HG03196 (cell line): ENCODE measurements around the gene PLPPR5.
"Not testable (repeated sequence)": the region's sequence is repeated elsewhere in the genome, so short reads cannot be mapped to it uniquely, and the experiment has no call there.

Source experiments
- ATAC-seq: cut with Tn5 transposase; IDR thresholded peaks from one replicate; pipeline ENCODE4 v1.9.1; 2021; ENCODE audit not compliant: unreplicated experiment

The PLPPR5 gene

DNA sequence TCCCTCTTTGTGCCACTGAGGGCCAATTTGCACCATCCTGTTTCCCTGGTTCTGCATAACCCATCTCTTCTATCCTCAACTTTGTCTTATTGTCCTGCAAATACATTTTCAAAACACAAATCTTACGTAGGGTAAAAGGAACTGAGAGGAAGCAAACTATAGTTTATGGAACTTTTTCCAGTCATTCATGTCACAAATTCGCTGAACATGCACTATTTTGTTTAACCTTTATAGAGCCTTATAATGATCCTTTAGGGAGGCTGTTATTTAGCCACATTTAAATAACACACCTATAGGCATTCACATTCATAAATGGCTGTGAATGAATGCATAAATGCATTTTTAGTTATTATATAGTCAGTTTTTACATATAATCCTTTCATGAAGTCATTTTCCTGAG is 85.0 kb downstream of the PLPPR5 start:
- ATAC-seq, result no peak

DNA sequence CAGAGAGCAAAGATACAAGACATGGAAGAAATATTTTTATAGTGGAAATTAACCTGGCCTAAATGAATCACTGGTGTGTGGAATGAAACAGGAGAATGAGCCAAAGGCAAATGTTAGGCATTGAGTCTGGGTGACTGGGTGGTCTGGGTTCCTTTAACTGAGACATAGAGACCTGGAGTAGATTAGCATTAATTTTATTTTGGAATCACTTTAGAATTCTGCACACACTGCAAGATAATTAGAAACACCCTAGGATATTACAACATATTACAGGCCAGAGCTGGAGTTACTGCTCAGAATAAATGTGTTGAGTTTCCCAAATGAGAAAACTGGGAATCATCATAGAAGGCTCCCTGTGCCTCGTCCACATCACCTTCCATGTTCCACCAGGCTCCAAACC is 85.5 kb downstream of the PLPPR5 start:
- no peak for ATAC-seq

DNA sequence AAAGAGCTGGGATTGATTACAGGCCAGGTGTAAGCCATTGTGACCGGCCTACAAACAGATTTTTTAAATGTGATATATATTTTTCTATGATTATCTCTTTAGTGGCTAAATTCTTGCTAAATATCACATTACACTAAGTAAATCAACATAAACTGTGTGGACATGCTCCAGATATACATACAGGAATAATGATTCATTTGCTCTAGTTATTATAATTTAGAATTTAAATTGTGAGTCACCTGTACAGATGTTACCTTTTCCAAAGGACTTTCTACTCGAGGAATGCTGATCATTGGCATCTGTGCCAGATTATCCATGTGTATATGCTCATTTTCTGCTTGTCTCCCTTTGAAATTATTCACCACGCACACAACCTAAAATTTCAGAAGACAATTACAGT is 90.1 kb downstream of the PLPPR5 start:
- no peak for ATAC-seq

DNA sequence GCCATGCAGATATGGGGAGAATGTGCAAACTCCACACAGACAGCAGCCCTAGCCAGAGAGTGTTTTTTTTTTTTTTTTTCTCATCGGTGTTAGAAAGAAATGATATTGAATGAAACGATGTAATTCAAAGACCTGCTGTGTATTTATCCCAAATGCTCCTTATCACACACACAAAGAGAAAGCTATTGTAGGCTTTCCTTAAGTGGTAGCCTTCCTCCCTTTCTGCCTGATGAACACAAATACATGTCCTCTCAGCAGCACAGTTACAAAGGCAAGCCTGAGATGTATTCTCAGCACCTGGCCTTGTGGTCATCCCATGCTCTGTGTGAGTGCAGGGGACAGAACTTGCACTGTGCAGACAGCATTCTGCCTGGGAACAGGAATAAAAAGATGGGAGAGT is 93.8 kb downstream of the PLPPR5 start:
- no peak for ATAC-seq

DNA sequence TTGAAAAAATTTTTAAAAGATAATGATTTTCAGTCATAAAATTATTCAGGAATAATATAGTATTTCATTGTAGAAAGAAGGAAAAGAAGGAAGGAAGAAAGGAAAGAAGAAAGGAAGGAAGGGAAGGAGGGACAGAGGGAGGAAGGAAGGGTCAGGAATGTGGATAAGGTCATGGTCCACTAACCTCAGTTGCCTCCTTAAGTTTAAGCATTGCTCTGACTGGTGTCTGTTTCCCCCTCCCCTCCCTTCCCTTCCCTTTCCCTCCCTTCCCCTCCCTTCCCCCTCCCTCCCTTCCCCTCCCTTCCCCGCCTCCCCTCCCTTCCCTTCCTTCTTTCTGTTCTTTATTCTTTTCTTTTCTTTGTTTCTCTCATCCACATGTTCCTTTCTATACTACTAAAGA is 95.7 kb downstream of the PLPPR5 start:
- no peak for ATAC-seq

DNA sequence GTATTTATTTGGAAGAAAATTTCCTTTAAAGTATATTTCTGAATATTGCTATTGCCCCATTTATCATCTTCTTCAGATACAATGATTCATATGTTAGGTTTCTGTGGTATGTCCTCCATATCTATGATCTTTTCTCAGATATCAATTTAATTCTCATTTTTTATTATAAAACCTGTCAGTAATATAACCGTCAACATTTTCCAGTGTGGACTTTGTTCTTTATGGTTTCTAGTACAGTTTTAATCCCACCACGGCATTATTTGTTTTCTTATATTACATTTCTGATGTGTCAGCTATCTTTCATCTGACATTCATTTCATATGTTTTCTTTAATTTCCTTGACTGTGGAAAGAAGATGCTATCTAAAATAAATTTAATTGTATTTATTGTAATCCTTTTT is 97.9 kb downstream of the PLPPR5 start:
- no peak for ATAC-seq

DNA sequence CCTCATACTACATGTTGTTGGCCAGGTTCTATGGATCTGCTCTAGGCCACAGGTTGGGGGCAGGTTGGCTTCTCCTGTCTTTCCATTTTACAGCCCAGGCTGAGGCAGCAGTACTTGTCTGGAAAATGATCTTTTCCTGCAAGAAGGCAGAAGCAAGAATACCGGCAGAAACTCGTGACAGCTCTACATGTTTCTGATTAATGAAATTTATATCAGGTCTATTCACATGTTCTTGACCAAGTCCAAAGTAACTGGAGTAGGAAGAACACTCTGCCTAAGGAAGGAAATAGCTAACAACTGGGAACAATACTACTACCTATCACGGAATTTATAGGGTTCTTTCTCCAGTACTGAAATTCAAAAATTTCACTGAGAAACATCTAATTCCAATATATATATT is 98.3 kb downstream of the PLPPR5 start:
- no peak for ATAC-seq

DNA sequence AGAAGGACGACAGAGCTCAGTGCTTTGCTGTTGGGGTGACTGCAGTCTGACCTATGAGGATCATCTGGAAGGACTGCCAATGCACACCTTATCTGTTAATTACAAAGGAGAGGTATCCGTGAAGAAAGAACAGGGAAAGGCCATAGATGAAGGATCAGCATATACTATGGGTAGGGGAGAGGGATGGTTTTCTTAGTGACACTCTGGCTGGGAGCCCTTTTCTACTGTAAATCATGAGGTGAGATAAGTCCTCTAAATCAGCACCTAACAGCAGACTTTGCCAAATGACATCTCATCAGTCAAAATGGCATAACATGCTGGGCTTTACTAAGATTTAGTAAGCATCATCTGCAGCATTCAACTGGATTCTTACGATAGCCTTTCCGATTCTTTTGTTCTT is 100.0 kb downstream of the PLPPR5 start:
- no peak for ATAC-seq

DNA sequence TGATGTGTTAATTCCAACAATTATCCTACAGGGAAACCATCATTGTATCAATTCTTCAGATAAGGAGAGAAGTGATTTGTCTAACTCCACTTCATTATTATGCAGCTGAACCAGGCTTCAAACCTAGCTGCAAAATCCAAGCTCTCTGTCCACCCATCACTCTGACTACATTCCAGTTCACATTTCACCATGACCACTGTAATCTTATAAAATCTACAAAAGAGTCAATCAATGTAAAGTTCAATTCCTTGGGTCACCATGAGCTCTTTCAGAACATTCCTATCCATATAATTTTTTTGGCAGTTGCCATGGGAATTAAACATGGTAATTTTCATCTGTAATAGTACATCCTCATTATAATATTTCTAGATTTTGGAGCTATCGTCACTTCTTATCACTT is 100.9 kb downstream of the PLPPR5 start:
- ATAC-seq, result no peak

DNA sequence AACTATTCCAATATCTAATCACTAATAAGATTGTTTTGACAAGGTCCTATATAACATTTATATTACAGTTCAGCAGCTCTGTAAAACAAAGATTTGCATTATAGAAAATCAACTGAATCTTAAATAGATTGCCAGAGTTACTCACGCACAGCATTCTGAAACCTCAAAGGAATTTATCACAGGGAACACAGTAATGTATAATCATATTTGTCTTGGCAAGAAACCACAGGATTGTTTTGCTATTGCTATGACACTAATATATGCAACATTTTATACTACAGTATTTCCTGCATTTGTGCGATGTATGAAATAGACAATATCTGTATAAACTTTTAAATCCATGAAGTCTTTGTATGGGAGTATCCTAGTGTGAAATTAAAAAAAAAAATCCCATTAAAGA is 101.4 kb downstream of the PLPPR5 start:
- ATAC-seq, result no peak

DNA sequence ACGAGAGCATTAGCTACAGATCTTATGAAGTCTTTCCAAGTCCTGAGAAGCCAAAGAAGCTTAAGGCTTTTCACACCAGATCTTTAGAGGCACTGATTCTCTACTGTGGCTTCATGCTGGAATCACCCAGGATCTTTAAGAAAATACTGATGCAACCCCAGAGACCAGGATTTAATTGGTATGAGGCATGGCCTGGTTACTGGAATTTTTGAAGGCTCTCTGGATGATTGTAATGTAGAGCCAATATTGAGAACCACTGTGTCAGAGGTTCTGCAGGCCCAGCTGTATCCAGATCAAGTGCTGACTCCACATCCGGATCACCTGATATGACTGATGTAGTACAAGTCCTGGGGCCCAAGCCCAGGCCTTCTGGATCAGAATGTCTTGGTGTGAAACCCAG is 105.7 kb downstream of the PLPPR5 start:
- no peak for ATAC-seq

DNA sequence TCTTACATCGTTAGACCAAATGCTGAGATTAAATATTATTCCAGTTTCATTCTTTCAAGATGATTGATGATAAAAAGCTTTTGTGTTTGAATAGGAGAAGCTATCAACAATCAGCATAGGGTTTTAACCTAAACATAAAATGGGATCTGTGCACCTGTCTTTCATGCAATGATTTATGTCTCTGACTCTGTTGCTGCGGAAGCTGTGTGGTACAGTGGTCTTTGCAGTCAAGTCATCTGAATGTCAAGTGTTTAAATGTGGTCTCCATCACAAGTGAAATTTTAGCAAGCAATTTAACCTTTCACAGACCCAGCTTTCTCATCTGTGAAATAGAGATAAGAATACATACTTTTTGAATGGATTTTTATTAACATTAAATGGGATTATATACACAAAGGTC is 107.2 kb downstream of the PLPPR5 start:
- no peak for ATAC-seq

DNA sequence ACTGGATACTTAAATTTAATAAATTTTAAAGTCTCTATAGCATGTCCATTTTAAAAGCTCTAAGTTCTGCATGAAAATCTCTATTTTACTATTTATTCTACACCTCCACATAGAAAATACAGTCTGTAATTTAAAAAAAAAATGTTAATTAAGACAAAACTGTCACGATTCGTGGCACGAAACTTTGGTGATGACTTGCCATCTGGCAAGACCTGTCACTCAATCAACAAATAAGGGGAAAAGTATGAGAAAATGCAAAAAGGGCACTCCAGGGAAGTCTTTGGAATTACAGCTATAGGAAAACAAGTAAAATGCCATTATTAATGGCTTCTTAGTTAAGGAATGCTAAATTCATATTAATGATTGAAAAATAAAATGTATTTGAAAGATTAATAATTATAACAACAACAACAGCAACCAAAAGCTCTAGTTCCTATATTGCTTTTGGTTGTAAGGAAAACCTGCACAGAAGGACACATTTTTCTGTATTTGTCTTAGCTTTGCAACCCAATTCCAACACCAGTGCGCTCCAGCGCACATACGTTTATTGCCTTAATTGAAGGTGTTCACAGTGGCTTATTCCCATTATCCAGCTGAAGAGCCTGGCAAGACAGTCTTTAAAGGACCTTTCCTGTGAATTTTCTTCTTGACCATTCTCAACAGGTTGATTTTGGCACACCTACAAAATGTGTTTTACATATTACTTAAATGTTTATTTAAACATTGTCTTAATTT is 107.8 kb downstream of the PLPPR5 start:
- no peak for ATAC-seq

DNA sequence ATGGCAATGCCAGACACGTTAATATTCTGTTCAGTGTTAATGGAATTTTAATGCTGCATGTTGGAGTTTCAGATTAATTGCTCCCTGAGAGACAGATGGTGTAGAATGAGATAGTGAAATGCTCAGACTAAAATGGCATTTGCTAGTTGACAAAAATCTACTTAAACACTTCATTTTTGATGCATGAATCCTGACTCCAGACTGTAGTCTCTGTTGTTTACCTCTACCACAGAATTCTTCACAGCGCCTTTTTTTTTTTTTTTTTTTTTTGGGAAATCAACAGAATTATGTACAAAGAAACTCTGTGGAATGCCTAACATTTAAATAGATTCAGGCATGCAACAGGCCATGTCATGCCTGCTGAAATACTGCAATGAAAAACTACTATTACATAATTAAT is 111.3 kb downstream of the PLPPR5 start:
- no peak for ATAC-seq

DNA sequence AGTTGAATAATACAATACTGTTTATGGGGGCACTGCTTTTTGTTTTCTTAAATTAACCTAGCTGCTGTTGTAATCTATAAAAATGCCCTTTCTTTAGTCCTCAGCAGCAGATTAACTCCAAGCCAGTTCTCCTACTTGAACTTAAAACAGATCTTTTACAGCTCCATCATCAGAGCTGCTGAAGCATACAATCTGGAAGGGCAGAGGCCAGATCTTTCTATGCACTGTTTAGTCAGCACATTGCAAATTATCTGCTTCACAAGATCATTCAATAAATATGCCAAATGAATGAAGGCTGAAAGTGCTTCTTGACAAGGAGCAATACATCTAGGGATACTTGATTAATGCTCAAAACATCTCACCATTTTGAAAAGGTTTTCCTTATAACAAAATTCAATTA is 115.8 kb downstream of the PLPPR5 start:
- no peak for ATAC-seq

DNA sequence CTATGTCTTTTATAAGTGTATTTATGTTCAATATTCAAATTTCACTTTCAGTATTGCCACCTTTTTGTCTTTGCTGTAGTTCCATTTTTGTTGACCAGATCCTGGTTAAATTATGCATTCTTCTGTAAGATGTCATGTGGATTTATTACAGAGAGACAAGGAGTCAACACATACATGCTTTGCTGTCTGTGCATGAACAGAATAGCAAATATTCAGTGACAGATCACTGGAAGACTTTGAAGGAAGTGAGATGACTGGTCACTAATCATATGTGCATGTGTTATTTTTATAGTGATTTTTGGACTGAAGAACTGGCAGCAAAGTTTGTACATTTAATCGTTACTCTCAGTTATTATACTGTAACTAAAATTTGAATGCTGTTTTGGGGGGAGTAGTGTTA is 117.2 kb downstream of the PLPPR5 start:
- ATAC-seq, result no peak

DNA sequence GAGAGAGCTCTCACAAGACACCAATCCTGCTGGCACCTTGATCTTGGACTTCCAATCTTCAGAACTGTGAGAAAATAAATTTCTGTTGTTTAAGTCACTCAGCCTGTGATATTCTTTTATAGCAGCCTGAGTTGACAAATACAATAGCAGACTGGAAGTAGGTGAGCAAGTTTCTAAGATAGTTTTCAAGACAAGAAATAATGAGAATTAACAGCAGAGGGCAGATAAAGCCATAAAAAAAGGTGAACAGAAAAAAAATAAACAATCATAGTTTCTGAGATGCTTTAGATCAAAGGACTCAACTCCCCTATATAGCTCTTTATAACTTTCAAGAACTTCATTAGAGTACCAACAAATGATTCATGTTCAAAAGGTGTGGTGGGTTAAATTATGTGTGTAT is 119.8 kb downstream of the PLPPR5 start:
- no peak for ATAC-seq

DNA sequence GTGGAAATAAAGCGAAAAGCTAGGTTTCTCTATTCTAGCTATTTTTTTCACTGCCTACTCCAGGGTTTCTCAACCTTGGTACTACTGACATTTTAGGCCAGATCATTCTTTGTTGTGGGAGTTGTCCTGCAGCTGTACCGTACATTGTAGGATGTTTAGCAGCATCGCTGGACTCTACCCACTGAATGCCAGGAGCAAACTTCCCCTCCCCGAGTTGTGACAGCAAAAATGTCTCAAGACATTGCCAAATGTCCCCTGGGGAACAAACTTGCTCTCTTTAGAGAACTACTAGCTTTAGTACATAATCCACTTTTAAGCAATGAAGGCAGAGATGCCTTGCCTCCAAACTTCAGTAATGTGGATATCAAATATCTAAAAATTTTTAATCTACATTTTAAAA is 122.8 kb downstream of the PLPPR5 start:
- ATAC-seq, result no peak

DNA sequence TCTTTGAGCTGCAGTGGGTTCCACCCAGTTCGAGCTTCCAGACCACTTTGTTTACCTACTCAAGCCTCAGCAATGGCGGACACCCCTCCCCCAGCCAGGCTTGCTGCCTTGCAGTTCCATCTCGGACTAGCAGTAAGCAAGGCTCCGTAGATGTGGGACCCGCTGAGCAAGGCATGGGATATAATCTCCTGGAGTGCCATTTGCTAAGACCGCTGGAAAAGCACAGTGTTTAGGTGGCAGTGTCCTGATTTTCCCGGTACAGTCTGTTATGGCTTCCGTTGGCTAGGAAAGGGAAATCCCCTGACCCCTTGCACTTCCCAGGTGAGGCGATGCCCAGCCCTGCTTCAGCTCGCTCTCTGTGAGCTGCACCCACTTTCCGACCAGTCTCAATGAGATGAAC is 123.4 kb downstream of the PLPPR5 start:
- ATAC-seq, result not testable (repeated sequence)

DNA sequence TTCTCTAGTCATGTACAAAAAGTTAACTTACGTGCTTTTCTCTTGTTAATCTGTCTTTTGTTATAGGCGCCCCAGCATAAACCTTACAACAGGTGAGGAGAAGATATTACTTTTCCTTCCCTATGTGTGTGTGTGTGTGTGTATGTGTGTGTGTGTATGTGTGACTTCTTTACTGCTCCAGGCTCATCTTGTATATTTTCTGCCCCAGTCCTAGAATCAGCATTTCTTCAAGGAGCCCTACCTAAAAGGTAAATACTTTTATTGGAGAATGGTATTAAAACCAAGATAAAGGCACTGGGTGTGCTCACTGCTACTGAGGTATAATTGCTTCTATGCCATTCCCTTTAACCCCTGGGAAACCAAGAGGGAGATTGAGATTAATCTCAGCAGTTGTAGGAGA is 129.8 kb downstream of the PLPPR5 start:
- no peak for ATAC-seq

DNA sequence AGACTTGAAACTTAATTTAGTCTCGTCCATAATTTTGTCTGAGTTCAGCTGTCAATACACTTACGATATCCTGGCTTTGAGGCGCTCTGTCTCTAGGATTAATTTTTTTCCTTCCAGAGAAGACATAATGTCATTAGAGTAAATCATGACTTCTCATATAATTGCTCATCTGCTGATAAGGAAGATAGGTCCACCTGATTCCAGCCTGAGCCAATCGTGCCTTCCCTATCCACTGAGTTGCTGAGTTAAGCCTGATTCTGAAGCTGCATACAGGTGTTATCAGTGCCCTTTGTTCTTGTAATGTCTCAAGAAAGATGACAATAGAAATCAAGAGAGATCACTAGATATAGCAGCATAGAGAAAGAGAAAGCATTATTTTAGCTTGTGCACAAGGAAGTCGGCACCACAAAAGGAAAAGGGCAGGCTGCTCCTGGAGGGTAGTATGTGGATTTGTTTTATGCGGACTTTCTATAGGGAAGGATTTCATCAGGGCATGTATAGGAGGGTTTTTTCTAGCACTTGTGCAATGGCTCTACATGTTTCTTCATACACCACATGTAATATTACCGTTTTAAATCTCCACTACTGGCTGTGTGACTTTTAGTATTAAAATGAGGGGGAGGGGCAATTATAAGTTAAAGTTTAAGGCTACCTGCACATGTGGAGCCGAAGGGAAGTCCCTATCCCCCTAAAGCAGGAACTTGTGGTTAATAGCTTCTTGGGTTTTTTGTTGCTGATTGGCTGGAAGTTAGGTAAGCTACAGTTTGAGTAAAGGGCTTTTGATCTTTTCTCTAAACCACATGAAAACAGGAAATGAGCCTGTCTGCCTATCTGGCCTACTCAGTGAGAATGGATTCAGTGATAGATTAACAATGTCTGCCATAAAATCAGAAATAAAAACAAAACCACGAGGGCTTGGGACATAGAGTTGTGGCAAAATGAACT is 133.4 kb downstream of the PLPPR5 start:
- ATAC-seq, result peak; percentile 99

DNA sequence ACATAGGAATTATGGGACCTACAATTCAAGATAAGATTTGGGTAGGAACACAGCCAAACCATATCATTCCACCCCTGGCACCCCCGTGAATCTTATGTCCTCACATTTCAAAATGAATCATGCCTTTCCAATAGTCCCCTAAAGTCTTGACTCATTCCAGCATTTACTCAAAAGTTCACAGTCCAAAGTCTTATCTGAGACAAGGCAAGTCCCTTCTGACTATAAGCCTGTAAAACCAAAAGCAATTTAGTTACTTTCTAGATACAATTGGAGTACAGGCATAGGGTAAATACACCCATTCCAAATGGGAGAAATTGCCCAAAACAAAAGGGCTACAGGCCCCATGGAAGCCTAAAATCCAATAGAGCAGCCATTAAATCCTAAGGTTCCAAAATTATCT is 138.9 kb downstream of the PLPPR5 start:
- no peak for ATAC-seq
